Smooth muscle cell of bladder (primary cell): ENCODE results near the gene PTAFR. TPM values are rescaled to one million over a fixed set of nuclear protein-coding genes. Genes with fewer than 3 reads are reported as not detected.

Experiments
- total RNA-seq: library from RNA; depleted of rRNA; stranded (reverse); fragments of >200 nt; gene quantifications from 2 replicates; pipeline ENCODE4 v1.2.3, GENCODE V29; 2014

Gene PTAFR
- total RNA-seq, result not detected in 2 replicates

GRCh38 chr1:28176492-28177470 lies at the start of gene PTAFR:
TSS of gene PTAFR (minus strand) at chr1:28176690. CDS start at chr1:28151021, 25,669 bp downstream.

Other genes starting within 250 kb of the PTAFR start
- under 0.01 TPM in 1 of 2 replicates, not detected in the other for gene SMPDL3B, start 241.7 kb downstream of the PTAFR start, total RNA-seq
- gene XKR8, start 216.7 kb downstream of the PTAFR start, total RNA-seq, result 2.8 and 3.3 TPM in 2 replicates
- gene EYA3, start 88.1 kb downstream of the PTAFR start, total RNA-seq, result 8.1 and 8.5 TPM in 2 replicates
- gene DNAJC8, start 56.3 kb upstream of the PTAFR start, total RNA-seq, result 53.5 and 60.5 TPM in 2 replicates
- gene ATP5IF1, start 59.4 kb upstream of the PTAFR start, total RNA-seq, result 181 and 203 TPM in 2 replicates
- 19.4 and 27.0 TPM in 2 replicates for gene SESN2, start 82.8 kb upstream of the PTAFR start, total RNA-seq
- 20.2 and 26.3 TPM in 2 replicates for gene MED18, start 152.3 kb upstream of the PTAFR start, total RNA-seq
- 3.1 and 3.7 TPM in 2 replicates for gene PHACTR4, start 193.1 kb upstream of the PTAFR start, total RNA-seq